ENCODE measurements around the gene CD81. TPM values are rescaled to one million over a fixed set of nuclear protein-coding genes. Genes with fewer than 3 reads are reported as not detected.
"Not testable (repeated sequence)": the region's sequence is repeated elsewhere in the genome, so short reads cannot be mapped to it uniquely, and the experiment has no call there.

The CD81 gene
- total and polyA plus RNA-seq, 4 donors: 412 to 708 (median 642) TPM

- ATAC-seq (ENCODE audit: insufficient read depth, low FRiP score); H3K27ac ChIP-seq (ENCODE audit: low read depth in 1 of 2, low read length in 1 of 2): not testable (repeated sequence)
- WGBS, 2 donors: 33 to 51% methylated on average over 2 of the region's 4 CpGs
These were observed 43.5 kb upstream of the CD81 start for GRCh38 chr11:2333486-2334205.

DNA sequence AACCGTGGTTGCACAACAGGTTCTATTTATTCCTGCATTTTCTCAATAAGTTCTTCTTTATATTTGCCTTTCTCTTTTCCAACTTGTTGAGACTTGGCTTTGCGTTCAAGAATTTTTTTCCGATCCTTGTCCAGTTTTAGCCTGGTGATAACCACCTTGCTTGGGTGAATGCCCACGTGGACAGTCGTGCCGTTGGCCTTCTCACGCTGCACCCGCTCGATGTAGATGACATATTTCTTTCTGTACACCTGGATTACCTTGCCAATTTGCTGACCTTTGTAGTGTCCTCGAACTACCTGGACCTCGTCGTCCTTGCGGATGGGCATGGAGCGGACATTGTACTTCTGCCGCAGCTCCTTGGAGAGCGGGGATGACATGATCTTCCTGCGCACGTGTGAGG lies 41.8 kb upstream of the CD81 start:
- not testable (repeated sequence) for DNase-seq; H3K4me3 ChIP-seq; H3K4me1 ChIP-seq (ENCODE audit: control insufficient read depth in 5 of 5, insufficient read depth in 5 of 5, low read length in 5 of 5); H3K27ac ChIP-seq (ENCODE audit: low read depth in 1 of 2, low read length in 1 of 2); H3K9me3 ChIP-seq (ENCODE audit: control insufficient read depth in 4 of 4, insufficient read depth in 3 of 4, low read length in 3 of 4); H3K27me3 ChIP-seq (ENCODE audit: control insufficient read depth in 3 of 3, insufficient read depth in 3 of 3, low read length in 2 of 3); H3K36me3 ChIP-seq (ENCODE audit: control insufficient read depth in 4 of 4, insufficient read depth in 4 of 4, low read length in 4 of 4); ATAC-seq (ENCODE audit: insufficient read depth, low FRiP score); H3K9ac ChIP-seq (ENCODE audit: insufficient read depth in 1 of 2, low read length in 2 of 2)
- WGBS, 2 donors: 75% methylated on average over 18 of the region's 18 CpGs

More at GRCh38 chr11:2333486-2334205, 43.5 kb upstream of the CD81 start:
- not testable (repeated sequence) for H3K4me3 ChIP-seq; H3K9me3 ChIP-seq (ENCODE audit: control insufficient read depth in 4 of 4, insufficient read depth in 3 of 4, low read length in 3 of 4); H3K9ac ChIP-seq (ENCODE audit: insufficient read depth in 1 of 2, low read length in 2 of 2); H3K36me3 ChIP-seq (ENCODE audit: control insufficient read depth in 4 of 4, insufficient read depth in 4 of 4, low read length in 4 of 4); DNase-seq; H3K27me3 ChIP-seq (ENCODE audit: control insufficient read depth in 3 of 3, insufficient read depth in 3 of 3, low read length in 2 of 3); H3K4me1 ChIP-seq (ENCODE audit: control insufficient read depth in 5 of 5, insufficient read depth in 5 of 5, low read length in 5 of 5)

GRCh38 chr11:2338760-2339159 lies 38.4 kb upstream of the CD81 start:
- H3K27me3 ChIP-seq (ENCODE audit: control insufficient read depth in 3 of 3, insufficient read depth in 3 of 3, low read length in 2 of 3); H3K4me1 ChIP-seq (ENCODE audit: control insufficient read depth in 5 of 5, insufficient read depth in 5 of 5, low read length in 5 of 5); H3K36me3 ChIP-seq (ENCODE audit: control insufficient read depth in 4 of 4, insufficient read depth in 4 of 4, low read length in 4 of 4); ATAC-seq (ENCODE audit: insufficient read depth, low FRiP score); H3K9ac ChIP-seq (ENCODE audit: insufficient read depth in 1 of 2, low read length in 2 of 2); H3K27ac ChIP-seq (ENCODE audit: low read depth in 1 of 2, low read length in 1 of 2); H3K9me3 ChIP-seq (ENCODE audit: control insufficient read depth in 4 of 4, insufficient read depth in 3 of 4, low read length in 3 of 4); DNase-seq; H3K4me3 ChIP-seq: not testable (repeated sequence)
- WGBS, 2 donors: 77 to 81% methylated on average over 8 of the region's 8 CpGs

DNA sequence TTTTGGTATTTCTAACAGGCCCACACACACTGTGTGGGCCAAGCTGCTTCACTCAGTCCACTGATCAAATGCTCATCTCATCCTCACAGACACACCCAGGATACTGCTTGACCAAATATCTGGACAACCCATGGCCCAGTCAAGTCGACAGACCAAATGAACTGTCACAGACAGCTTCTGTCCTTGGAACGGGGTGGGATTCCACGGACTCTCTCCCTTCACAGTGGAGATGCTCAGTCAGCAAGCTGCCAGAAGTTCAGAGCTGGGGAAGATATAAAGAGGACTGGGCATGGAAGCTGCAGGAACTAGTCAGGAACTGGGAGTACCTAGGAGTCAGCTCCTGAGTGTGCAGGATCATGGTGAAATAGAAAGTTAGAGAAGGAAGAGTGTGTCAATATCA lies 34.6 kb upstream of the CD81 start:
- Histone ChIP-seq H3K4me1 (ENCODE audit: control insufficient read depth in 5 of 5, insufficient read depth in 5 of 5, low read length in 5 of 5) (no peaks in the 10 kb centered on the region), H3K4me3 (no peak overlapping the region), H3K27ac (ENCODE audit: low read depth in 1 of 2, low read length in 1 of 2) (no peak overlapping the region), H3K9ac (ENCODE audit: insufficient read depth in 1 of 2, low read length in 2 of 2) (no peak overlapping the region), H3K36me3 (ENCODE audit: control insufficient read depth in 4 of 4, insufficient read depth in 4 of 4, low read length in 4 of 4) (no peaks in the 10 kb centered on the region), H3K9me3 (ENCODE audit: control insufficient read depth in 4 of 4, insufficient read depth in 3 of 4, low read length in 3 of 4) (no peaks in the 10 kb centered on the region), H3K27me3 (ENCODE audit: control insufficient read depth in 3 of 3, insufficient read depth in 3 of 3, low read length in 2 of 3) (no peaks in the 10 kb centered on the region)
- TF ChIP-seq, protein P1, sequence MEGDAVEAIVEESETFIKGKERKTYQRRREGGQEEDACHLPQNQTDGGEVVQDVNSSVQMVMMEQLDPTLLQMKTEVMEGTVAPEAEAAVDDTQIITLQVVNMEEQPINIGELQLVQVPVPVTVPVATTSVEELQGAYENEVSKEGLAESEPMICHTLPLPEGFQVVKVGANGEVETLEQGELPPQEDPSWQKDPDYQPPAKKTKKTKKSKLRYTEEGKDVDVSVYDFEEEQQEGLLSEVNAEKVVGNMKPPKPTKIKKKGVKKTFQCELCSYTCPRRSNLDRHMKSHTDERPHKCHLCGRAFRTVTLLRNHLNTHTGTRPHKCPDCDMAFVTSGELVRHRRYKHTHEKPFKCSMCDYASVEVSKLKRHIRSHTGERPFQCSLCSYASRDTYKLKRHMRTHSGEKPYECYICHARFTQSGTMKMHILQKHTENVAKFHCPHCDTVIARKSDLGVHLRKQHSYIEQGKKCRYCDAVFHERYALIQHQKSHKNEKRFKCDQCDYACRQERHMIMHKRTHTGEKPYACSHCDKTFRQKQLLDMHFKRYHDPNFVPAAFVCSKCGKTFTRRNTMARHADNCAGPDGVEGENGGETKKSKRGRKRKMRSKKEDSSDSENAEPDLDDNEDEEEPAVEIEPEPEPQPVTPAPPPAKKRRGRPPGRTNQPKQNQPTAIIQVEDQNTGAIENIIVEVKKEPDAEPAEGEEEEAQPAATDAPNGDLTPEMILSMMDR (IDR thresholded peaks at IDR 0.05; ENCODE audit: control extremely low read depth, extremely low read depth): no peak
- WGBS, 2 donors: 88 to 91% methylated on average over 3 of the region's 3 CpGs
- no peak for DNase-seq
- ATAC-seq (ENCODE audit: insufficient read depth, low FRiP score): no peak

GRCh38 chr11:2342981-2343380 lies 34.1 kb upstream of the CD81 start:
- TF ChIP-seq, protein P1 (IDR thresholded peaks at IDR 0.05; ENCODE audit: control extremely low read depth, extremely low read depth): no peak
- Histone ChIP-seq H3K9ac (ENCODE audit: insufficient read depth in 1 of 2, low read length in 2 of 2) (no peak overlapping the region), H3K4me1 (ENCODE audit: control insufficient read depth in 5 of 5, insufficient read depth in 5 of 5, low read length in 5 of 5) (no peaks in the 10 kb centered on the region), H3K36me3 (ENCODE audit: control insufficient read depth in 4 of 4, insufficient read depth in 4 of 4, low read length in 4 of 4) (no peaks in the 10 kb centered on the region), H3K27ac (ENCODE audit: low read depth in 1 of 2, low read length in 1 of 2) (no peak overlapping the region), H3K27me3 (ENCODE audit: control insufficient read depth in 3 of 3, insufficient read depth in 3 of 3, low read length in 2 of 3) (no peaks in the 10 kb centered on the region), H3K4me3 (no peak overlapping the region), H3K9me3 (ENCODE audit: control insufficient read depth in 4 of 4, insufficient read depth in 3 of 4, low read length in 3 of 4) (no peaks in the 10 kb centered on the region)
- 70 to 92% methylated on average over 5 of the region's 5 CpGs for WGBS, 2 donors
- DNase-seq (no peak), ATAC-seq (ENCODE audit: insufficient read depth, low FRiP score) (no peak)

All from lung (tissue), 12 donors.